GM20431 (cell line): ENCODE results near the gene COMT.

ENCODE experiments used
- in situ Hi-C: fragments of 300-500 bp; cut with MseI, MboI; formaldehyde crosslinking; loops from one replicate; pipeline ENCODE4 v1.15.0; 2020; ENCODE audit warnings: low sequenced_read_pairs; ENCODE audit not compliant: unreplicated experiment

The COMT gene

DNA sequence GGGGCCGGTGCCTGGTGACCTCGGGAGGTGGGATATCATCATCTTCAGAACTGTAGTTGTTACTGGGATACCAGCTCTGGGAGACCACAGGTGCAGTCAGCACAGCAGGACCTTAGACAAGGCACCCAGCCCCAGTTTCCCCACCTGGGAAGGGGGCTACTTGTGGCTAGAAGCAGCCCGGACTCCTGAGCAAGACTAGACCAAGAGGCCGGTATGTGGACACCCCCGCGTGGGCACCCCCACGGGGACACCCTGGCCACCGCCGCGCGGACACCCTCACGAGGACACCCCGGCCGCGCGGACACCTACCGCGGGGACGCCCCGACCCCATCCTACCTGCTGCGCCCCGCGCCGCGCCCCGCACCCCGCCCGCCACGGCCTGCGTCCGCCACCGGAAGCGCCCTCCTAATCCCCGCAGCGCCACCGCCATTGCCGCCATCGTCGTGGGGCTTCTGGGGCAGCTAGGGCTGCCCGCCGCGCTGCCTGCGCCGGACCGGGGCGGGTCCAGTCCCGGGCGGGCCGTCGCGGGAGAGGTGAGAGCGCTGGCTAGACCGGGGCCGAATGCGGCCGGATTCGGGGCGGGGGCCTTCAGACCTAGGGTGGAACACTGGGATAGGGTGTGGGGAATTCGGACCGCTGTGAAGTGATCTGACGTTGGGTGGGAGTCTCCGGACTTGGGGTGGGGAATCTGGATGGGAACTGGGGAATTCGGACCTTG lies at the start of gene COMT, which contains the start of gene TXNRD2:
Gene COMT, plus strand, starts transcription at position 408 of the 718 bp plus-strand sequence. CDS start 20,755 bp downstream, outside the sequence.
Gene TXNRD2, minus strand, starts transcription at position 454 of the 718 bp plus-strand sequence. Its CDS starts 15 bp downstream, at position 439.
- in situ Hi-C loops = no loop called here

GRCh38 chr22:19892257-19892879 lies 49.2 kb upstream of the COMT start:
- in situ Hi-C loops = no loop called here

DNA sequence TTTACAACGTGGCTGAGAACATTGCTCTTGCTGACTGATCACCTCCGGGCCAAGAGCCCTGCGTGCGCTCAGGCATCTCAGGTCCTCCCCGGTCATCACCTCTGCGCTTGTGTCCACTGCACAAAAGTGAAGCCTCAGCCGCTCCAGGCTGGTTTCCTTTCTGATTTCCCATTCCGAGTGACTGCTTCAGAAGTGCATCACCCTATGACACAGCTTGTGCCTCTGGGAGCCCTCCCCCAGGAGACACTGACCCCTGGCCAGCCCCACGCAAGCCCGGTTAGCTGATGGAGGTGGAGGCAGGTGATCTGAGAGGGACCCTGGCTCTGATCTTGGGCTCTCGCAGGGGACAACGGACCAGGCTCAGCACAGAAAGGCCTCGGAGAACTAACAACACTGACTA lies 48.6 kb upstream of the COMT start:
- in situ Hi-C loops = no loop called here

- in situ Hi-C loops = no loop called here
These were observed 48.2 kb upstream of the COMT start for GRCh38 chr22:19893363-19893762.

- in situ Hi-C loops = no loop called here
These were observed 46.3 kb upstream of the COMT start for GRCh38 chr22:19895160-19895849.

GRCh38 chr22:19896665-19897355 lies 44.8 kb upstream of the COMT start:
- in situ Hi-C loops = no loop called here

DNA sequence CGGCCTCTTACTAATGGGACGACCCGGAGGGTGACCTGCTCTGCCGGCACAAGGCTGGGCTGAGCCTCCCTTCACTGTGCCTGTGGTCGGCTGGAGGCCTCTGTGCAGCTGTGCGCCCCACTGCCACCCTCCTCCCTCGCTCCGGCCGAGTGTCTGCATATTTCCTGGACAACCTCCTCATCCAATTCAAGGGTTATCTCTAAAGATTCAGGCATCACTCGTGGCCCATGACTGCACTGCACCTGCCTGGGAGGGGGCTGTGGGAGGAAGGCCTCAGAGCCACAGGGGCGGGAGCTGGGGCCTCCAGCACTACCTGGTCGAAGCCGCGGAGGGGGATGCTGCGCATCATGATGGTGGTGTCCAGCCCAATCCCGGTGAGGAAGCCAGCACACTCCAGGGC lies 43.8 kb upstream of the COMT start:
- in situ Hi-C loops = no loop called here

DNA sequence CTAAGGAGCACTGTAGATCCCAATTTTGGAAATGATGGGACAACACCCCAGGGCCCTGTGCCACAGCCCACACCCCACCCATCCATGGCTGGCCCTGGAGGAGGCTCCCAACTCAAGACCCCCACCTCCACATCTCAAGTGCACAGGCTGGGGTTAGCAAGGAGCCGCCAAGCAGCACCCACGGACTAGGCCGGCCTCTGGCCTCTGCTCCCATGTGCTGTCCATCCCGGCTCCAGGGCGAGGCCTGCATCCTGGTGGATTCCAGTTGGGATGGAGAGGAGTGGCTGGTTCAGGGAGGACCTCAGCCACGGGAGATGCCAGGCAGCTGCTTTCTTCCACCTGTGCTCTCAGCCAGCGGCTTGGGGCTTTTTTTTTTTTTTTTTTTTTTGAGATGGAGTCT lies 43.4 kb upstream of the COMT start:
- in situ Hi-C loops = no loop called here

- in situ Hi-C loops = no loop called here
These were observed 42.6 kb upstream of the COMT start for GRCh38 chr22:19898831-19899567.

GRCh38 chr22:19900707-19901436 lies 40.7 kb upstream of the COMT start:
- in situ Hi-C loops = no loop called here

GRCh38 chr22:19901577-19902244 lies 39.9 kb upstream of the COMT start:
- in situ Hi-C loops = no loop called here

DNA sequence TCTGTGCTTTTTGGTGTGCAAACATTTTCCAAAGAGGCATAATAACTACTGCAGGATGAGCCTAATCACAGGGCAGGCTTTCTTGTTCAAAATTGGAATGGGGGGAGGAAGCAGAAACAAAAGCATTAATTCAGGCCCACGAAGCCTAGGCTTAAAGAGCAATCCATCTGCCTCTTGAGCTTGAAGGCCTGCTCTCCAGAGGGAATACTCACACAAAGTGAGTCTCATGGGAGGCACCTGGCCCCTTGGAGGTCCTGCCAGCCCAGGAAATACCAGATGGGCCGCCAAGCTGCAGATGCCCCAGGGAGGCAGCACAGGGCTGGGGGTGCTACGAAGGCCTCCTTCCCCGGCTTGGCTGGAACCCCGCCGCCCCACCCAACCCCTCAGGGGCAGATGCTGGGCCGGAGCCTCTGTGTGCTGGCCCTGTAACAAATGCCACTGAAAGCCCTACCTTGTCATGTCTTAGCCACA lies 39.3 kb upstream of the COMT start:
- in situ Hi-C loops = no loop called here

GRCh38 chr22:19903031-19903430 lies 38.5 kb upstream of the COMT start:
- in situ Hi-C loops = no loop called here

DNA sequence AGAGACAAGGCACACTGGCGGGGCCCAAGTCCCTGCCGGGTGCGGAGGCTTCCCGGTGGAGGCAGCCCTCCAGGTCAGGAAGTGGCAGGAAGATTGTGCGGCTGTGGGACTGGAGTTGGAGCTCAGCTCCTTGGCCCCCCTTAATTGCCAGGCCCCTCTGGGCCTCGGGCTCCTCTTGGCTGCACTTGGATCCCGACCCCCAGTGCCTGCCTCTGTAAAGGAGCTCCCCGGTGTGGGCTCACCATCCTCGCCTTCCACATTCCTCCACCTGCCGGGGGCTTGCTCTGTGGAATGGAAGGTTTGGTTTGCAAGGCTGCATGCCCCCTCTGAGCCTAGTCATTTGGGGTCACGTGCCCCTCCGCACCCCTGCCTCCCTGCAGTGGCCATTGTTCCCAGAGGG lies 38.1 kb upstream of the COMT start:
- in situ Hi-C loops = no loop called here

DNA sequence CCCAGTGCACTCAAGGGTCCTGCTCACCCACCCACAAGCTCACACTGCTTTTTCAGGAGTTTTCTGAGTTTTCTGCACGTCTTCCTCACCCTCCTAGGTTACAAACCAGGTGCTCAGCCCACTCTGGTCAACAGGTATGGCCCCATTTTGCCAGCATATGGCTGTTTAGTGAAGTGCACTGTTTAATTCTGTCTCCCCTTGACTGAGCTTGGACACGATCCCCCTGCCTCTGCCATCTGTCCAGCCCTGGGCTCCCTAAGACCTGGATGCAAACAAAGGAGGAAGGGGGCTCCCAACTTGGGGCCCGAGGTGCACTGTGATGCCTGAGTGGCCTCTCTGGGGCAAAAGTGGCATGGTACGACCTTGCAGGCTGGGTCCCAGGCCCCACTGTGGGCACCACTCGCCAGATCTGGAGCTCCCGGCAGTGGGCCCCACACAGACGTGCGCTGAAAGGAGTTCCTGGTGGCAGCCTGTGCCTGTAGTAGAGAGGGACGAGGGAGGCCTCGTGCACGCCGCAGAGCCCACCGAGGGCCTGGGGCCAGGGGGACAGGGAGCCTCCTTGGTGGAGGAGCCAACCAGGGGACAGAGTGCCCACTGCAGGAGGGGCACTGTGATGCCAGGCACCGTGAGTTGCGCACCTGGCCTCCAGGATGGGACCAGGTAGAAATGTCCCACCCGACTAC lies 37.3 kb upstream of the COMT start:
- in situ Hi-C loops = no loop called here

DNA sequence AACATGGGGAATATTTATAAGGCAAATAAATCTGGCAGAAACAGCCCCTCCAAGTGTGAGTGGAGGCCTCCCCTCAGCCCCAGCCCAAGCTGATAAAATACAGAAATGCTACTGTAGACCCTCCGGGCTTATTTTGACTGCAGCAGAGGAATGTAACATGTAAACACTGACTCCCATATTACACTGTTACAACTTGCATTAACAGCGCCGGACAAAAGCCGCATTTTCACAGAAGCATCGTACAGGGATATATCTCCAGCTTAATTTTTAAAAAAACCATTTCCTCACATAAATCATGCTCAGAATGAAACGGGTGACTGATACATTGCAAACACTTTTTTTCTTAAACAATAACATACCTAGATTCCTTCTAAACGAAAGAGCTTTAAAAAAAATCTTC lies 36.6 kb upstream of the COMT start:
- in situ Hi-C loops = no loop called here

- in situ Hi-C loops = no loop called here
These were observed 36.0 kb upstream of the COMT start for GRCh38 chr22:19905347-19906276.
